ENCODE results near the gene TTC17.
A peak's percentile ranks its signal among the peaks of the same experiment; 100 is the strongest.
"Not testable (repeated sequence)": the region's sequence is repeated elsewhere in the genome, so short reads cannot be mapped to it uniquely, and the experiment has no call there.

The TTC17 gene, protein sequence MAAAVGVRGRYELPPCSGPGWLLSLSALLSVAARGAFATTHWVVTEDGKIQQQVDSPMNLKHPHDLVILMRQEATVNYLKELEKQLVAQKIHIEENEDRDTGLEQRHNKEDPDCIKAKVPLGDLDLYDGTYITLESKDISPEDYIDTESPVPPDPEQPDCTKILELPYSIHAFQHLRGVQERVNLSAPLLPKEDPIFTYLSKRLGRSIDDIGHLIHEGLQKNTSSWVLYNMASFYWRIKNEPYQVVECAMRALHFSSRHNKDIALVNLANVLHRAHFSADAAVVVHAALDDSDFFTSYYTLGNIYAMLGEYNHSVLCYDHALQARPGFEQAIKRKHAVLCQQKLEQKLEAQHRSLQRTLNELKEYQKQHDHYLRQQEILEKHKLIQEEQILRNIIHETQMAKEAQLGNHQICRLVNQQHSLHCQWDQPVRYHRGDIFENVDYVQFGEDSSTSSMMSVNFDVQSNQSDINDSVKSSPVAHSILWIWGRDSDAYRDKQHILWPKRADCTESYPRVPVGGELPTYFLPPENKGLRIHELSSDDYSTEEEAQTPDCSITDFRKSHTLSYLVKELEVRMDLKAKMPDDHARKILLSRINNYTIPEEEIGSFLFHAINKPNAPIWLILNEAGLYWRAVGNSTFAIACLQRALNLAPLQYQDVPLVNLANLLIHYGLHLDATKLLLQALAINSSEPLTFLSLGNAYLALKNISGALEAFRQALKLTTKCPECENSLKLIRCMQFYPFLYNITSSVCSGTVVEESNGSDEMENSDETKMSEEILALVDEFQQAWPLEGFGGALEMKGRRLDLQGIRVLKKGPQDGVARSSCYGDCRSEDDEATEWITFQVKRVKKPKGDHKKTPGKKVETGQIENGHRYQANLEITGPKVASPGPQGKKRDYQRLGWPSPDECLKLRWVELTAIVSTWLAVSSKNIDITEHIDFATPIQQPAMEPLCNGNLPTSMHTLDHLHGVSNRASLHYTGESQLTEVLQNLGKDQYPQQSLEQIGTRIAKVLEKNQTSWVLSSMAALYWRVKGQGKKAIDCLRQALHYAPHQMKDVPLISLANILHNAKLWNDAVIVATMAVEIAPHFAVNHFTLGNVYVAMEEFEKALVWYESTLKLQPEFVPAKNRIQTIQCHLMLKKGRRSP

GRCh38 chr11:43358801-43359421, at the start of gene TTC17:
Gene TTC17, plus strand, starts transcription at chr11:43358920. Its CDS starts 35 bp downstream, at chr11:43358955.
- peak; percentile 90 to 92 for DNase-seq

DNA sequence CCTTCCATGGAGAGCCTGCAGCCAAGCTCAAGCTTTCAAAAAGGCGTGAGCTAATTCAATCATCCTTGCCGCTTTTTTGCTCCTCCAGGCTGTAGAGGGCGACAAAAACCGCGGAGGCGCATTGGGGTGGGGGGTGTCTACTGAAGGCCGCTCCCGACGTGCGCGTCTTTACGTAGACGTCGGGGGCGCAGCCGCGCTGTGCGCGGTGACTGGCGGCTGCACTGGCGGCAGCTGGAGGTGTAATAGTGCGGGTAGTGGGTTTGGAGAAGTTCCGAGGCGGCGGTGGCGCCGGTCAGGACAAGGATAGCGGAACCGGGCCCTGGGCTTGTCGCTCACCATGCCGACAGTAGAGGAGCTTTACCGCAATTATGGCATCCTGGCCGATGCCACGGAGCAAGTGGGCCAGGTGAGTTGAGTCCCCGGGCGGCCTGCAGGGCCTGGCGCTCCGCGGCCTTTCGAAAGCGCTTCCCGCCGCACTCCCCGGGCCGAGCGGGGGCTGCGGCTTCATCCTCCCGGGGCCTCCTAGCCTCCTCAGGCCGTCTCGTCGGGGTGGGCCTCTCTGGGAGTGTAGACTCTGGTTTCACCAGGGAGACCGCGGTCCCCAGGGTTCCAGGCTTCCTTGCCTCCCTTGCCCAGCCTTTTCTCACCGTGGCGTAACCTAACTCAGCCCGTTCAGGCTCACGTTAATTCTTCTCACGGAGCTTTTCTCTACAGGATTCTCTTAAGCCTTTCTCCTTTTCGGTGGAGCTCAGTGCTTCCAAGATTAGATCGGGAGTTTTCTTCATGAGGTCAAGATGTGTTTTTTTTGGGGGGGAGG, 46.7 kb upstream of the TTC17 start, which contains the start of gene API5:
TSS of gene API5 (plus strand) at position 206 of the 817 bp plus-strand sequence. CDS start at position 338, 132 bp downstream.
- DNase-seq = peak; percentile 87 to 92

DNA sequence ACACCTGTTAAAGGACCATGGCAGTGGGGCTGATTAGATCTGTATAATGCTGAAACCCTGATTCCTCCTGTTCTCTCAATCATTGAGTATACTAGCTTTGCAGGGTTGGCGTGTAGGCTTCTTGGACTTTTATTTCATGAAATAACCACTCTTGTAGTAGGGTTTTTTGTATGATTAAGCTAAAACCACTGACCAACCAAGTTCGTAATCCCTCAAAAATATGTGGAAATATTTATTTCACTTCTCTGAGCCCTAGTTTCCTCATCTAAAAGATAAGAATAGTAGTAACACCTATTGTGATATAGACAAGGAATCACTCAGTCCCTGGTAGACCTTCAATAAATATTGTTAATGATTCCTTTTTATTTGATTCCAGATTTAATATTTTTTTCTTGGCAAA, 42.8 kb upstream of the TTC17 start:
- DNase-seq = no peak

GRCh38 chr11:43316451-43316850, 42.3 kb upstream of the TTC17 start:
- no peak for DNase-seq

DNA sequence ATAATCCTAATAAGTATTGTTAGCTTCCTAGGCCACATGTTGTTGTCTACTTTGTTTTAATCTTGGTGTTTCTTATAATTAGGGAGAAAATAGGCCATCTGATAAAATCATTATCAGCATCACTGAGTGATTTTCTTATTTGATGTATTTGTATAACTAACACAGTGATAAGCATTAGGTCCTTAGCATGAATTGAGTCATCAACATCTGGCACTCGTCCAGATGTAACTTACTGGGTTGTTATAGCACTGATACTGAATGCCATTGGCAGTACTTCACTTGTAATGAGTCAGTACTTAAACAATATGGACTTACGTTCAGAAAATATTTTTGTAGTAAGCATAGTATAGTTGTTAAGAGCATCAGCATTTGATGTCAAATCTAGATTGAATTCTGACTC, 30.7 kb upstream of the TTC17 start:
- DNase-seq = no peak

- no peak for DNase-seq
Observed at GRCh38 chr11:43328482-43328881, 30.2 kb upstream of the TTC17 start.

DNA sequence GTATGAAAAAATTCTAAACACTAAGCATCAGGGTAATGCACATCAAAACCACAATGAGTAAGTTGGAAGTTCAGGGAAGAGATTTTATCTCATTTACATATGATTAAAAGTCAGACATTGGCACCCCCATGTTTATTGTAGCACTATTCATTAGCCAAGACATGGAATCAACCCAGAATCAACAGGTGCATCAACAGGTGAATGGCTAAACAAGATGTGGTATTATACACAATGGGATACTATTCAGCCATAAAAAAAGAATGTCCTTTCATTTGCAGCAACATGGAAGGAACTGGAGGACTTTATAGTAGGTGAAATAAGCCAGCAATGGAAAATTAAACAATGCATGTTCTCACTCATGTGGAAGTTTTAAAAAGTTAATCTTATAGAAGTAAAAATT, 17.6 kb upstream of the TTC17 start:
- no peak for DNase-seq

DNA sequence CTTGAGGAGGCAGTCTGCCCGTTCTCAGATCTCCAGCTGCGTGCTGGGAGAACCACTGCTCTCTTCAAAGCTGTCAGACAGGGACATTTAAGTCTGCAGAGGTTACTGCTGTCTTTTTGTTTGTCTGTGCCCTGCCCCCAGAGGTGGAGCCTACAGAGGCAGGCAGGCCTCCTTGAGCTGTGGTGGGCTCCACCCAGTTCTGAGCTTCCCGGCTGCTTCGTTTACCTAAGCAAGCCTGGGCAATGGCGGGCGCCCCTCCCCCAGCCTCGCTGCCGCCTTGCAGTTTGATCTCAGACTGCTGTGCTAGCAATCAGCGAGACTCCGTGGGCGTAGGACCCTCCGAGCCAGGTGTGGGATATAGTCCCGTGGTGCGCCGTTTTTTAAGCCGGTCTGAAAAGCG, 7.3 kb upstream of the TTC17 start:
- DNase-seq = not testable (repeated sequence)

- DNase-seq = no peak
Observed at GRCh38 chr11:43354311-43354710, 4.4 kb upstream of the TTC17 start.

DNA sequence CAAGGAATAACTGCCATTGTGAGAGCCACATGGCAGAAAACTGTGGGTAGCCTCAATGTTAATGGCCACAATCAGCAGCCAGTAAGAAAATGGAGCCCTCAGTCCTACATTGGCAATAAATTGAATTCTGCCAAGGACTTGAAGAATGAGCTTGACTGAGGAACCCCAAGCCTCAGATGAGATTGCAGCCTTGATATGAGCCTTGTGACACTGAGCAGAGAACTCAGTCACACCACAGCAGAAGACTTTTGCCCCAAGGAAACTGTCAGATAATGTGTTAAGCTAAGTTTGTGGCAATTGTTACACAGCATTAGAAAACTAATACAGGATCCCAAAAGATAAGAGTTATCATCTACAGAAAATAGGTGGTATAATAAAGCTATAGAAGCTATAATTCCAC, 2.4 kb upstream of the TTC17 start:
- no peak for DNase-seq

DNA sequence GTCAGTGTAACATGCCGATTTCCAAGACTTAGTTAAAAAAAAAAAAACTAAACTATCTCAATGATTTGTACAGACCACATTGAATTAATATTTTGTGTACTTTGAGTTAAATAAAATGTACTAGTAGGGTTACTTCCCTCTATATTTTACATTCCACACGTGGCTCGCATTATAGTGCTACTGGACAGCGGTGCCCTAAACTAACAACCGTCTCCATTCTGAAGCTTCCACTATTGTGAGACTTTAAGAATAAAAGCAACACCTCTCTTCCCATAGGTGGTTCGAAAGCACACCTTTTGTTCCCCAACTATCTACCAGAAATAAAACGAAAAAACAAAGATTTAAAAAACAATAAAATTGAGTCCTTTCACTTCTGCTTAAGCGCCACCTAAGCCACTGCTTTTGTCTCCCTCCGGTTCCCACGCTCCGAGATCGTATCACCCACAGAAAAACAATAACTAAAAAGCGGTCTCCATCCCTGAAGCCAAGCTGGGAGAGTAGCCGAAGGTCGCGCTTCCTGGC, 380 bp upstream of the TTC17 start:
- no peak for DNase-seq

- no peak for DNase-seq
Observed at GRCh38 chr11:43359422-43359818, 700 bp downstream of the TTC17 start.

GRCh38 chr11:43360361-43361032, 1.8 kb downstream of the TTC17 start:
- DNase-seq = no peak

DNA sequence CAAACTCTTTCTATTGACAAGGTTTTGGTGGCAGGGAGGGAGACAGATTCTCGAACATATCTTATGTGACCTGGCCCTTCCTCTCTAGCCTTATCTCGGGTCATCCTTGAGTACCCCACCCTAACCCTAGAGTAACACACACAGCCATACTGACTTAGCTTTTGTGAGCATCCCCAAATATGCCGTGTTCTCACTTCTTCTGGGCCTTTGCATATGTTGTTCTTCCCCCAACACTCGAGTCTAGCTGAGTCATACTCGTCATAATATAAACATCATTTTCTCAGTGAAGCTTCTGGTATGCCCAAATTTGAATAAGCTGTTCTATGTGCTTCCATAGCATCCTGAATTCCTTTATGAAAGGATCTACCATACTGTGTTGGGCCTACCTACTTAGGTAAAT, 8.0 kb downstream of the TTC17 start:
- DNase-seq = no peak

DNA sequence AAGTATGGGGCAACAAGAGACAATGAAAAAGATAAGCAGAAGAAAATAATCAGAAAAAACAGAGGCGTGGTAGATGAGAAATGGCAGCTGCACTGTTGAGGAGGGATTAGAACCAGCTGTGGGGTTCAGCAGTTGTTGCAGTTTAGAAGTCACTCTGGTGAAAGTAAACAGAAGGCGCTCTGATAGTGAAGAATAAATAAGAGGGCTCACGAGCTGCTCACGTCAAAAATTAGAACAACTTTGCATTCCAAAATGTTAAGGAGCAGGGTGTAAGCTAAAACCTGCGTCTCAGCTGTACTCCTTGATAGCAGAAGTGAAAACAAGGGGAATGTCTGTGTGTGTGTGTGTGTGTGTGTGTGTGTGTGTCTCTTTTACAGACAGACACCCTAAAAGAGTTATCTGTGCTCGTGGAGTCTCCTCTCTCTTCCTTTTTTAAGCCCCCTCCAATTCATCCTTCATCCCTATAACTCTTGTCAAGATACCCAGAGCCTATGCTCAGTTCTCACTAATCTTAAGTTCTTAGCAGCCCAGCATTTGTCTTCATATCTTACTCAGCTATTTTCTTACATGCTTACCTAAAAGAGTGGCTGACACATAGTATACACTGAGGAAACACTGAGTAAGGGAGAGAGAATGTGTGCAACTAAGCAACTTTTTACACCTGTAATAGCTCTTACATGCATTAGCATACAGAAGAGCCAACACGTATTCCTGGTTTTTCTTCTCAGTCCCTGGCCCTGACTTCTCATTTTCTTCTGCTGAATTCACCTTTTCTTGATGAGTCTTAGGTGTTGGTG, 8.9 kb downstream of the TTC17 start:
- no peak for DNase-seq

DNA sequence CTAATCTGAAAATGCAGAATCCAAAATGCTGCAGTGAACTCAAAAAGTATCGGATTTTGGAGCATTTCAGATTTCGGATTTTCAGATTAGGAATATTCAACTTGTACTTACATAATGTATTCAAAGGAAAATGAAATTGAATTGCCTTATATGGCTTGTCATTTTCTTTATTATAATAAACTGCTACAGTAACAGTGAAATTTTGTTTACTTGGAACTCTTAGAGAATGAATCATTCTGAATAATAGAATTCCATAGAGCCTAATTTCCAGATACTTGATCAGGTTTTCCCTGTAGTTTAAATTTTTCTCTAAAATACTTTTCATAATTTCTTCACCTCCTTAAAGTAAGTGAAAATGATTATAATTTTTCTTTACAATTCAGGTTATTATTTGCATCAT, 17.3 kb downstream of the TTC17 start:
- DNase-seq = no peak

GRCh38 chr11:43376594-43376993, 17.9 kb downstream of the TTC17 start:
- DNase-seq = no peak

- no peak for DNase-seq
Observed at GRCh38 chr11:43377389-43377788, 18.7 kb downstream of the TTC17 start.

GRCh38 chr11:43378897-43379296, 20.2 kb downstream of the TTC17 start:
- DNase-seq = no peak

- no peak for DNase-seq
Observed at GRCh38 chr11:43381802-43382201, 23.1 kb downstream of the TTC17 start.
